HepG2 (cell line): Measurements from ENCODE around the gene TEF. TPM values are rescaled to one million over a fixed set of nuclear protein-coding genes. Genes with fewer than 3 reads are reported as not detected.

Experiments used
- BCL6 ChIP-seq: IDR thresholded peaks from 2 replicates; pipeline ENCODE4 v1.6.1; 2016; ENCODE audit warnings: missing genetic modification reagents, missing compliant biosample characterization
- CAMTA2 ChIP-seq: sonication (generic); formaldehyde crosslinking; IDR thresholded peaks from 2 replicates; pipeline ENCODE4 v1.4.0; 2020; ENCODE audit warnings: mild to moderate bottlenecking, missing genetic modification reagents, borderline replicate concordance
- FOXA3 ChIP-seq: IDR thresholded peaks from 2 replicates; pipeline ENCODE4 v1.6.1; 2016; ENCODE audit warnings: missing genetic modification reagents, missing compliant biosample characterization
- KDM4B ChIP-seq: sonication (generic); formaldehyde crosslinking; IDR thresholded peaks from 2 replicates; pipeline ENCODE4 v1.4.0; 2020; ENCODE audit warnings: missing genetic modification reagents
- KDM5B ChIP-seq: sonication (generic); formaldehyde crosslinking; IDR thresholded peaks from 2 replicates; pipeline ENCODE4 v1.4.0; 2020; ENCODE audit warnings: missing genetic modification reagents, mild to moderate bottlenecking, borderline replicate concordance
- MAFF ChIP-seq: IDR thresholded peaks from 2 replicates; pipeline ENCODE4 v1.6.1; 2011; ENCODE audit warnings: low read depth, low read length, improper control_type of control experiment
- MEF2D ChIP-seq: sonication (generic); formaldehyde crosslinking; IDR thresholded peaks from 2 replicates; pipeline ENCODE4 v1.5.1; 2020; ENCODE audit warnings: mild to moderate bottlenecking, missing genetic modification reagents
- MIER2 ChIP-seq: IDR thresholded peaks from 2 replicates; pipeline ENCODE4 v1.6.1; 2016; ENCODE audit warnings: missing biosample characterization, missing genetic modification reagents
- RELA ChIP-seq: sonication (generic); formaldehyde crosslinking; IDR thresholded peaks from 2 replicates; pipeline ENCODE4 v1.4.0; 2020; ENCODE audit warnings: missing genetic modification reagents
- RORA ChIP-seq: sonication (generic); formaldehyde crosslinking; IDR thresholded peaks from 2 replicates; pipeline ENCODE4 v1.5.0; 2020; ENCODE audit warnings: mild to moderate bottlenecking, missing genetic modification reagents, moderate library complexity
- SP5 ChIP-seq: IDR thresholded peaks from 2 replicates; pipeline ENCODE4 v1.6.1; 2016; ENCODE audit warnings: low read depth, borderline replicate concordance
- TRIM24 ChIP-seq: sonication (generic); formaldehyde crosslinking; IDR thresholded peaks from 2 replicates; pipeline ENCODE4 v1.8.0; 2022; ENCODE audit warnings: mild to moderate bottlenecking, missing genetic modification reagents
- U2AF2 ChIP-seq: fragments of 200-400 bp; formaldehyde crosslinking; IDR thresholded peaks from 2 replicates; pipeline ENCODE4 v1.6.1; 2017; ENCODE audit warnings: low read depth, mild to moderate bottlenecking, low read length
- ZFP37 ChIP-seq: sonication (generic); formaldehyde crosslinking; IDR thresholded peaks from 2 replicates; pipeline ENCODE4 v1.4.0; 2020; ENCODE audit warnings: missing genetic modification reagents, borderline replicate concordance
- ZNF20 ChIP-seq: sonication (generic); formaldehyde crosslinking; IDR thresholded peaks from 2 replicates; pipeline ENCODE4 v1.4.0; 2020; ENCODE audit warnings: mild to moderate bottlenecking, moderate library complexity, missing genetic modification reagents
- ZNF225 ChIP-seq: sonication (generic); formaldehyde crosslinking; IDR thresholded peaks from 2 replicates; pipeline ENCODE4 v1.4.0; 2020; ENCODE audit warnings: mild to moderate bottlenecking, missing genetic modification reagents
- ZNF644 ChIP-seq: IDR thresholded peaks from 2 replicates; pipeline ENCODE4 v1.6.1; 2016; ENCODE audit warnings: low read depth
- ZNF776 ChIP-seq: sonication (generic); formaldehyde crosslinking; IDR thresholded peaks from 2 replicates; pipeline ENCODE4 v1.4.0; 2020; ENCODE audit warnings: mild to moderate bottlenecking, missing genetic modification reagents
- polyA plus RNA-seq, 8 experiments: library from polyadenylated mRNA; depleted of rRNA in 3 of 8; stranded (reverse) in 7 of 8; unstranded in 1 of 8; fragments of >200 nt; fragmentation: Illumina TruSeq in 4 of 8; extraction: Trizol in 4 of 8; gene quantifications; 2 replicates each; pipeline versions ENCODE4 v1.2.1 to v1.2.3, GENCODE V29; 2011 to 2016; ENCODE audit warnings: low read depth in 4 of 8, missing spikeins in 1 of 8, mixed read lengths in 1 of 8; ENCODE audit not compliant: insufficient read depth in 1 of 8
- total RNA-seq, 5 experiments: library from RNA; depleted of rRNA; stranded (reverse); fragments of >200 nt; fragmentation: Illumina TruSeq; extraction: Trizol; gene quantifications; 2 replicates each; pipeline ENCODE4 v1.2.3, GENCODE V29; 2016; ENCODE audit warnings: low read depth in 1 of 5
- TF ChIP-seq, protein P1 (sequence below): sonication (generic); formaldehyde crosslinking; conservative IDR thresholded peaks from 2 replicates; pipeline ENCODE4 v1.8.0; 2022; ENCODE audit warnings: mild to moderate bottlenecking, moderate library complexity, missing genetic modification reagents
- TF ChIP-seq, protein P2 (sequence below): IDR thresholded peaks from 2 replicates; pipeline ENCODE4 v1.6.1; 2016; ENCODE audit warnings: missing genetic modification reagents, missing compliant biosample characterization
- TF ChIP-seq, protein P3 (sequence below): sonication (generic); formaldehyde crosslinking; IDR thresholded peaks from 2 replicates; pipeline ENCODE4 v1.5.0; 2020; ENCODE audit warnings: mild to moderate bottlenecking, missing genetic modification reagents
- TF ChIP-seq, protein P4 (sequence below): sonication (generic); formaldehyde crosslinking; IDR thresholded peaks from 2 replicates; pipeline ENCODE4 v1.9.0; 2021; ENCODE audit warnings: missing genetic modification reagents, borderline replicate concordance

TEF gene
- total and polyA plus RNA-seq, 2 of the 13 experiments (the other 11 are each of a cell fraction or from before 2014, with no cell fraction given): 7.6 to 11.2 TPM

DNA sequence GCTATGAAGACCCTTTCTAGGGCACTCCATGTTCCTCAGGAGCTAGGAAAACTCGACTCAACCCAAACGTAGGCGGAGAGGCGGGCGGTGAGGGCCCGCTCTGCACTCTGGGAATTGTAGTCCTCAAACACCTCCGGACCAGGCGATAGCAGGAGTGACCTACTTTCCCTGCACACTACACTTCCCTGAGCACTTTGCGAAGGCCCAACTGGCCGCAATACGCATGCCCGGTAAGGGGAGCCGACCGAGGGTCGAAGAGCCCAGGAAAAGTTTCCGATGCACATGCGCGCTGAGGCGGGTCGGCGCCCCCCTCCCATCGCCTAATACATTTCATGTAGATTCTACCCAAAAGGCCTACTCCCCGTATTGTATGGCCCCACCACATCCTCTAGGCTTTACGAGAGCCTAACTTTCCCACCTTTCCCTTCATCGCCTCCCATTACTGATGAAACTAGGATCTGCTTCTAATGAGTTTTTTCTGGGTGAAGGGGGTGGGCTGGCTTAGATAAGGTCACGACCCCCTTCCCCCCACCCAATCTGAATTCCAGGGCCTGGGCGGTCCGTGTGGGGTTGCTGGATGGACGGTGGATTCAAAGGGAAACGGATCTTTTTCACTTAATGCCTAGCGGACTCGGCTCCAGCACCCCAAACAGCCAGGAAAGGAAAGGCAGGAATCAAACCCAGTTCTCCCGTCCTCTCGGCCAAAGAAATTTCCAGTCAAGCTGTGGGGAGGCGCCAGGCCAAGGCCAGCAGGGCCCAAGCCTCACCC is 62.8 kb downstream of the TEF start (continued):
- TF ChIP-seq, protein P1, sequence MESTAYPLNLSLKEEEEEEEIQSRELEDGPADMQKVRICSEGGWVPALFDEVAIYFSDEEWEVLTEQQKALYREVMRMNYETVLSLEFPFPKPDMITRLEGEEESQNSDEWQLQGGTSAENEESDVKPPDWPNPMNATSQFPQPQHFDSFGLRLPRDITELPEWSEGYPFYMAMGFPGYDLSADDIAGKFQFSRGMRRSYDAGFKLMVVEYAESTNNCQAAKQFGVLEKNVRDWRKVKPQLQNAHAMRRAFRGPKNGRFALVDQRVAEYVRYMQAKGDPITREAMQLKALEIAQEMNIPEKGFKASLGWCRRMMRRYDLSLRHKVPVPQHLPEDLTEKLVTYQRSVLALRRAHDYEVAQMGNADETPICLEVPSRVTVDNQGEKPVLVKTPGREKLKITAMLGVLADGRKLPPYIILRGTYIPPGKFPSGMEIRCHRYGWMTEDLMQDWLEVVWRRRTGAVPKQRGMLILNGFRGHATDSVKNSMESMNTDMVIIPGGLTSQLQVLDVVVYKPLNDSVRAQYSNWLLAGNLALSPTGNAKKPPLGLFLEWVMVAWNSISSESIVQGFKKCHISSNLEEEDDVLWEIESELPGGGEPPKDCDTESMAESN: no peak
- TF ChIP-seq ZNF776 (CRISPR knock-in tag) (no peak), TRIM24 (CRISPR knock-in tag) (no peak), SP5 (CRISPR knock-in tag) (no peak), MAFF (no peak), MEF2D (peak; percentile 72), RORA (CRISPR knock-in tag) (no peak), CAMTA2 (CRISPR knock-in tag) (no peak), BCL6 (CRISPR knock-in tag) (no peak), MIER2 (CRISPR knock-in tag) (no peak), ZNF20 (CRISPR knock-in tag) (no peak), KDM5B (CRISPR knock-in tag) (peak; percentile 22; the same call in 1 of the 2 replicates), U2AF2 (no peak), ZNF225 (CRISPR knock-in tag) (no peak), RELA (CRISPR knock-in tag) (no peak), ZNF644 (no peak), ZFP37 (CRISPR knock-in tag) (0 out of 2 replicates have a peak, but pooled peaks have one; percentile 37), KDM4B (CRISPR knock-in tag) (no peak), FOXA3 (CRISPR knock-in tag) (no peak)
- TF ChIP-seq, protein P2, sequence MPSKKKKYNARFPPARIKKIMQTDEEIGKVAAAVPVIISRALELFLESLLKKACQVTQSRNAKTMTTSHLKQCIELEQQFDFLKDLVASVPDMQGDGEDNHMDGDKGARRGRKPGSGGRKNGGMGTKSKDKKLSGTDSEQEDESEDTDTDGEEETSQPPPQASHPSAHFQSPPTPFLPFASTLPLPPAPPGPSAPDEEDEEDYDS: peak; percentile 54
- TF ChIP-seq, protein P3, sequence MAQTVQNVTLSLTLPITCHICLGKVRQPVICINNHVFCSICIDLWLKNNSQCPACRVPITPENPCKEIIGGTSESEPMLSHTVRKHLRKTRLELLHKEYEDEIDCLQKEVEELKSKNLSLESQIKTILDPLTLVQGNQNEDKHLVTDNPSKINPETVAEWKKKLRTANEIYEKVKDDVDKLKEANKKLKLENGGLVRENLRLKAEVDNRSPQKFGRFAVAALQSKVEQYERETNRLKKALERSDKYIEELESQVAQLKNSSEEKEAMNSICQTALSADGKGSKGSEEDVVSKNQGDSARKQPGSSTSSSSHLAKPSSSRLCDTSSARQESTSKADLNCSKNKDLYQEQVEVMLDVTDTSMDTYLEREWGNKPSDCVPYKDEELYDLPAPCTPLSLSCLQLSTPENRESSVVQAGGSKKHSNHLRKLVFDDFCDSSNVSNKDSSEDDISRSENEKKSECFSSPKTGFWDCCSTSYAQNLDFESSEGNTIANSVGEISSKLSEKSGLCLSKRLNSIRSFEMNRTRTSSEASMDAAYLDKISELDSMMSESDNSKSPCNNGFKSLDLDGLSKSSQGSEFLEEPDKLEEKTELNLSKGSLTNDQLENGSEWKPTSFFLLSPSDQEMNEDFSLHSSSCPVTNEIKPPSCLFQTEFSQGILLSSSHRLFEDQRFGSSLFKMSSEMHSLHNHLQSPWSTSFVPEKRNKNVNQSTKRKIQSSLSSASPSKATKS (CRISPR knock-in tag): no peak
- TF ChIP-seq, protein P4, sequence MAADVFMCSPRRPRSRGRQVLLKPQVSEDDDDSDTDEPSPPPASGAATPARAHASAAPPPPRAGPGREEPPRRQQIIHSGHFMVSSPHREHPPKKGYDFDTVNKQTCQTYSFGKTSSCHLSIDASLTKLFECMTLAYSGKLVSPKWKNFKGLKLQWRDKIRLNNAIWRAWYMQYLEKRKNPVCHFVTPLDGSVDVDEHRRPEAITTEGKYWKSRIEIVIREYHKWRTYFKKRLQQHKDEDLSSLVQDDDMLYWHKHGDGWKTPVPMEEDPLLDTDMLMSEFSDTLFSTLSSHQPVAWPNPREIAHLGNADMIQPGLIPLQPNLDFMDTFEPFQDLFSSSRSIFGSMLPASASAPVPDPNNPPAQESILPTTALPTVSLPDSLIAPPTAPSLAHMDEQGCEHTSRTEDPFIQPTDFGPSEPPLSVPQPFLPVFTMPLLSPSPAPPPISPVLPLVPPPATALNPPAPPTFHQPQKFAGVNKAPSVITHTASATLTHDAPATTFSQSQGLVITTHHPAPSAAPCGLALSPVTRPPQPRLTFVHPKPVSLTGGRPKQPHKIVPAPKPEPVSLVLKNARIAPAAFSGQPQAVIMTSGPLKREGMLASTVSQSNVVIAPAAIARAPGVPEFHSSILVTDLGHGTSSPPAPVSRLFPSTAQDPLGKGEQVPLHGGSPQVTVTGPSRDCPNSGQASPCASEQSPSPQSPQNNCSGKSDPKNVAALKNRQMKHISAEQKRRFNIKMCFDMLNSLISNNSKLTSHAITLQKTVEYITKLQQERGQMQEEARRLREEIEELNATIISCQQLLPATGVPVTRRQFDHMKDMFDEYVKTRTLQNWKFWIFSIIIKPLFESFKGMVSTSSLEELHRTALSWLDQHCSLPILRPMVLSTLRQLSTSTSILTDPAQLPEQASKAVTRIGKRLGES (CRISPR knock-in tag): no peak
